K562 (cell line): ENCODE results near the gene FRMD4A. TPM values are rescaled to one million over a fixed set of nuclear protein-coding genes. Genes with fewer than 3 reads are reported as not detected.

Source experiments
- ATAC-seq: fragments of 200-7000 bp; cut with Tn5 transposase; 3 replicates; pipeline ENCODE4 v1.9.1; 2020; ENCODE audit warnings: moderate library complexity
- BruUV-seq: library from RNA; stranded (reverse); fragments of 400-500 nt; replicated peaks from 2 replicates; lab custom pipeline; 2021; lab: Mats Ljungman, UMichigan
- CTCF ChIA-PET: fragments of 300-600 bp; formaldehyde crosslinking; extraction: SDS; loops from one replicate; lab custom pipeline; 2021; ENCODE audit warnings: low intra/inter-chr PET ratio; lab: Yijun Ruan, JAX
- POLR2A ChIA-PET: fragments of 300-600, 350-650 bp; sonication (Branson Sonifier 250); formaldehyde crosslinking; extraction: SDS; loops from one replicate; lab custom pipeline; 2021; ENCODE audit warnings: antibody characterized with exemption, inconsistent platforms; lab: Yijun Ruan, JAX
- DNase-seq, 4 experiments: peaks; one replicate each; pipeline versions ENCODE4 v3.0.0 to v3.0.0-alpha.2; 2011 to 2018; ENCODE audit warnings: low spot score in 3 of 4, mixed read lengths in 3 of 4; ENCODE audit errors: extremely low read depth in 1 of 4
- FAIRE-seq: peaks from 2 replicates; lab custom pipeline; 2011; peaks lifted over from hg19 to GRCh38; lab: Jason Lieb, UNC
- H2AFZ ChIP-seq: 2 replicates; pipeline ENCODE4 v1.6.0; 2011; ENCODE audit warnings: low read depth, low read length, control low read depth, inconsistent platforms
- H3K27ac ChIP-seq: fragments of 200-600 bp; 3 replicates; pipeline ENCODE4 v1.8.0; 2011; ENCODE audit warnings: low read depth, mild to moderate bottlenecking, control low read depth, inconsistent platforms, low read length, moderate library complexity, mixed read lengths; ENCODE audit errors: extremely low read depth
- H3K27me3 ChIP-seq, 2 experiments: fragments of 300-600 bp in 1 of 2; 2 replicates in 1 of 2; 3 replicates in 1 of 2; pipeline versions ENCODE4 v1.6.0 to v1.8.0; 2011; ENCODE audit warnings: inconsistent platforms in 2 of 2, low read length in 2 of 2, mild to moderate bottlenecking in 1 of 2, mixed read lengths in 1 of 2, moderate library complexity in 1 of 2; ENCODE audit not compliant: control insufficient read depth in 2 of 2, insufficient read depth in 2 of 2
- H3K36me3 ChIP-seq: fragments of 300-600 bp; 3 replicates; pipeline ENCODE4 v1.8.0; 2011; ENCODE audit warnings: mild to moderate bottlenecking, low read length, inconsistent platforms; ENCODE audit not compliant: control insufficient read depth, insufficient read depth
- H3K4me1 ChIP-seq, 2 experiments: fragments of 200-600 bp in 1 of 2; replicated peaks in 1 of 2; 2 replicates in 1 of 2; 3 replicates in 1 of 2; pipeline versions ENCODE4 v1.5.1 to v1.8.0; 2011; ENCODE audit warnings: inconsistent platforms in 2 of 2, low read length in 2 of 2, mild to moderate bottlenecking in 1 of 2, mixed read lengths in 1 of 2, moderate library complexity in 1 of 2; ENCODE audit not compliant: control insufficient read depth in 2 of 2, insufficient read depth in 2 of 2
- H3K4me2 ChIP-seq: 2 replicates; pipeline ENCODE4 v1.6.1; 2011; ENCODE audit warnings: low read length, control low read depth, inconsistent platforms, mixed read lengths; ENCODE audit not compliant: insufficient read depth
- H3K4me3 ChIP-seq: fragments of 200-600 bp; sonication (generic), shearing (Covaris generic); 2 replicates; pipeline ENCODE4 v1.5.1; 2016; ENCODE audit warnings: control low read depth, inconsistent platforms
- H3K79me2 ChIP-seq: fragments of 200-600 bp; 3 replicates; pipeline ENCODE4 v1.8.0; 2011; ENCODE audit warnings: low read length, inconsistent platforms; ENCODE audit not compliant: control insufficient read depth, insufficient read depth
- H3K9ac ChIP-seq, 2 experiments: 2 replicates each; pipeline versions ENCODE4 v1.6.0 to v1.6.1; 2011; ENCODE audit warnings: low read depth in 2 of 2, low read length in 2 of 2, control low read depth in 1 of 2, inconsistent platforms in 1 of 2, mild to moderate bottlenecking in 1 of 2, mixed read lengths in 1 of 2; ENCODE audit not compliant: insufficient read depth in 1 of 2
- H3K9me1 ChIP-seq: one replicate; pipeline ENCODE4 v1.6.0; 2011; ENCODE audit warnings: inconsistent platforms, mild to moderate bottlenecking, low read length, moderate library complexity; ENCODE audit not compliant: control insufficient read depth, insufficient read depth
- H3K9me3 ChIP-seq: replicated peaks from 2 replicates; pipeline ENCODE4 v1.5.1; 2011; ENCODE audit warnings: low read depth, low read length, inconsistent platforms; ENCODE audit not compliant: control insufficient read depth, insufficient read depth
- H4K20me1 ChIP-seq: replicated peaks from 2 replicates; pipeline ENCODE4 v1.6.1; 2011; ENCODE audit warnings: low read length, inconsistent platforms, mixed read lengths; ENCODE audit not compliant: control insufficient read depth, insufficient read depth
- C11orf30 ChIP-seq: fragments of 450-650 bp; IDR thresholded peaks from 2 replicates; pipeline ENCODE4 v1.6.1; 2016; ENCODE audit warnings: low read depth, mild to moderate bottlenecking
- CHCHD3 ChIP-seq: fragments of 250-450 bp; sonication (Bioruptor Pico); IDR thresholded peaks from 2 replicates; pipeline ENCODE4 v2.1.2; 2022; ENCODE audit warnings: mild to moderate bottlenecking
- ELF4 ChIP-seq: fragments of 450-650 bp; formaldehyde crosslinking; IDR thresholded peaks from 2 replicates; pipeline ENCODE4 v1.4.0; 2022; ENCODE audit warnings: missing genetic modification characterization
- ERF ChIP-seq: fragments of 450-650 bp; formaldehyde crosslinking; IDR thresholded peaks from 2 replicates; pipeline ENCODE4 v1.4.0; 2020; ENCODE audit warnings: mild to moderate bottlenecking, mixed read lengths
- JUND ChIP-seq, 2 experiments: IDR thresholded peaks; 2 replicates in 1 of 2; 3 replicates in 1 of 2; pipeline ENCODE4 v1.6.1; 2011; ENCODE audit warnings: borderline replicate concordance in 2 of 2, low read depth in 2 of 2, low read length in 2 of 2, improper control_type of control experiment in 1 of 2, missing biosample characterization in 1 of 2, missing genetic modification characterization in 1 of 2, missing genetic modification reagents in 1 of 2
- KDM1A ChIP-seq, 2 experiments: fragments of 450-650 bp; IDR thresholded peaks; 2 replicates each; pipeline ENCODE4 v1.6.1; 2016; ENCODE audit warnings: mild to moderate bottlenecking in 2 of 2
- MAFG ChIP-seq: fragments of 450-650 bp; conservative IDR thresholded peaks from 2 replicates; pipeline ENCODE4 v1.6.1; 2016; ENCODE audit warnings: missing genetic modification characterization, missing compliant biosample characterization
- NFE2 ChIP-seq: IDR thresholded peaks from 2 replicates; pipeline ENCODE4 v1.6.1; 2014; ENCODE audit warnings: antibody characterized with exemption, low read depth
- PHF8 ChIP-seq: fragments of 200-600 bp; sonication (generic); IDR thresholded peaks from 2 replicates; pipeline ENCODE4 v1.6.1; 2012; ENCODE audit warnings: mixed run types, mild to moderate bottlenecking, inconsistent platforms, low read length, moderate library complexity, borderline replicate concordance
- PRMT5 ChIP-seq: sonication (generic); formaldehyde crosslinking; IDR thresholded peaks from 2 replicates; pipeline ENCODE4 v1.5.0; 2020; ENCODE audit warnings: missing genetic modification reagents
- RBM39 ChIP-seq: fragments of 200-400 bp; formaldehyde crosslinking; optimal IDR thresholded peaks from 2 replicates; pipeline ENCODE3; 2018; ENCODE audit warnings: low read depth, low read length
- RCOR1 ChIP-seq, 2 experiments: IDR thresholded peaks; 2 replicates each; pipeline ENCODE4 v1.6.1; 2012; ENCODE audit warnings: low read depth in 2 of 2, low read length in 2 of 2, borderline replicate concordance in 1 of 2, improper control_type of control experiment in 1 of 2
- ZNF3 ChIP-seq: fragments of 250-450 bp; sonication (Bioruptor Pico); IDR thresholded peaks from 2 replicates; pipeline ENCODE4 v1.5.0; 2021; ENCODE audit warnings: mild to moderate bottlenecking, moderate library complexity
- ZNF408 ChIP-seq: fragments of 250-450 bp; sonication (Bioruptor Pico); IDR thresholded peaks from 2 replicates; pipeline ENCODE4 v1.4.0; 2020; ENCODE audit warnings: low read depth, mild to moderate bottlenecking, moderate library complexity
- ZNF445 ChIP-seq: fragments of 250-450 bp; sonication (Bioruptor Pico); IDR thresholded peaks from 2 replicates; pipeline ENCODE4 v1.4.0; 2020; ENCODE audit warnings: low read depth, mild to moderate bottlenecking, moderate library complexity
- WGBS: fragments of 100-300 bp; shearing (Covaris generic); methylation state at CpG from one replicate; pipeline ENCODE4 v1.1.6; 2016; ENCODE audit warnings: low coverage, mixed read lengths; ENCODE audit not compliant: insufficient coverage; ENCODE audit errors: missing lambda C conversion rate; 5-methylcytosine and 5-hydroxymethylcytosine counted together
- in situ Hi-C: fragments of 300-500 bp; cut with MboI; formaldehyde crosslinking; loops from 4 replicates; pipeline ENCODE4 v1.15.0; 2018; ENCODE audit warnings: inconsistent platforms, mixed read lengths
- intact Hi-C: fragments of 100-400 bp; cut with micrococcal nuclease; formaldehyde crosslinking; loops from 2 replicates; pipeline ENCODE4 v1.14.2; 2022
- polyA plus RNA-seq, 8 experiments: library from polyadenylated mRNA; depleted of rRNA in 4 of 8; stranded (reverse) in 5 of 8; unstranded in 3 of 8; fragments of >200 nt; fragmentation: Nextera tagmentation in 2 of 8; fragmentation: Illumina TruSeq in 1 of 8; extraction: Ambion mirVana in 2 of 8; extraction: Trizol in 1 of 8; gene quantifications; 2 replicates each; pipeline versions ENCODE4 v1.2.1 to v1.2.3, GENCODE V29; 2011 to 2014; ENCODE audit warnings: inconsistent platforms in 1 of 8, missing spikeins in 1 of 8
- total RNA-seq, 7 experiments: library from RNA; depleted of rRNA in 6 of 7; stranded (reverse); fragments of >200 nt in 6 of 7; fragmentation: Illumina TruSeq in 2 of 7; extraction: Trizol in 2 of 7; gene quantifications; 2 replicates each; pipeline versions ENCODE4 v1.2.1 to v1.2.3, GENCODE V29; 2011 to 2021; ENCODE audit warnings: low replicate concordance in 1 of 7

The FRMD4A gene
- total and polyA plus RNA-seq, 9 of the 15 experiments (the other 6 are each of a cell fraction or from before 2014, with no cell fraction given), result 0.80 to 5.2 (median 3.0) TPM

DNA sequence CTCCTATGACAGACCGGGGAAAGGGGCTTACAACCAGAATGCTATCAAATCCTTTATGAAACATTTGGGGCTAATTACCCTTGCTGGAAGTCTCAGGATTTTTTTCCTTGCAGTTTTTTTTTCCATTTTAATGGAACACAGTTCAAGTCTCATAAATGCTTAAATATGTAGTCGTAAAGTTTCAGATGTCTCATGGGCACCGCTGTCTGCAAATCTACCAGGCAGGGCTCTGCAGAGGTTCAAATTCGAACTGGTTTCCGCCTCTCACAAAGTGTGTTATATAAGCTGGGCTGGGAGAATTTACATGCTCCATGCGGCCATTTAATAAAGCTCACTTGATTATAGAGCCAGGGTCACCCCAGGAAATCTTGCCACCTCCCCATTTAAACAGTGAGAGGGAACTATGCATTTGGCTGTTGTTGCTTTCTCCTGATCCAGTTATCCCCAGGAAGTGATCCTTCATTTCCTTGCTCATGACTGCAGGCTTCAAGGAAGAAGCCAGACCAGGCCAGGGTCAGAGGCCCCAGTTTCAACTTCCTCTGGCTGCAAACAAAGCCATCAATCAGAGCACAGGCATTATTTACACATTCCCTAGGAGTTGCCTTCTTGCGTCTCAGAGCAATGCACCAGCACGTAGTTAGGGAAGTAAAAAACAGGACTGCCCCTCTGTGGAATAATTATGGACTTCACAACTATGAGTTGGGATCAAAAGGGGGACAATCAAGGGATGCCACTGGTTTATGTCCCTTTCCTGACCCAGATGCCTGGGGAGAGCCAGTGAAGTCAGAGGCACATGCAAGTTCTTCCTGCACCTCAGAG is 385.1 kb downstream of the FRMD4A start (continued):
- TF ChIP-seq RBM39 (no peak), MAFG (tag) (no peak), ZNF3 (CRISPR knock-in tag) (no peak), PHF8 (no peak)

DNA sequence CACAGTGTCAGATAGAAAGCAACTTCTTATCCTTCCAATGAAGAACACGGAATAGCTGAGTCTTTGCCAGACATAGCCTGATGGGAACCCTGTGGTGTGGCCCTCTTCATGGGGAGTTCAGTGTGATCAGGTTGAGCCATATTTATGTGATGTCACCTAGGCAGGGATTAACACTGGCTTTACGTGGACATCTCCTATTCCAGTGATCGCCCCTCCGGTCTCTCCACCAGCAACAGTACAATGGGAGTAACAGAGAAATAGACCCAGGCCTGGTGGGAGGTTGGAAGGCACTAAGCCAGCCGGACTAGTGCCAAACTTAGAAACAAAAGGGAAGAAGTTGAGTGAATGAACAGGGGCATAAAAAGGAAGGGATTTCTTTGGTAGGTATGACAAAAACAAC is 385.9 kb downstream of the FRMD4A start:
- intact Hi-C loops, result no loop called here
- in situ Hi-C loops, result no loop called here
- CTCF ChIA-PET, result no interaction called here
- BruUV-seq, result no TSS peak
- no peak overlapping the region for H3K4me3 ChIP-seq
- H3K9me1 ChIP-seq, result peaks cover 2% of the 10 kb centered on the region
- WGBS, result 0% methylated on average over 5 of the region's 5 CpGs
- no peaks in the 10 kb centered on the region for H3K79me2 ChIP-seq
- no peak for DNase-seq
- H4K20me1 ChIP-seq, result no peaks in the 10 kb centered on the region
- H2AFZ ChIP-seq, result no peak overlapping the region
- no peak overlapping the region for H3K9ac ChIP-seq
- no peak for FAIRE-seq
- ATAC-seq, result no peak
- no peaks in the 10 kb centered on the region for H3K4me1 ChIP-seq
- TF ChIP-seq KDM1A (IDR thresholded peaks at IDR 0.05), result no peak
- no peak for TF ChIP-seq ERF (CRISPR knock-in tag)
- no peak for TF ChIP-seq NFE2
- no peak for TF ChIP-seq PRMT5 (CRISPR knock-in tag)
- TF ChIP-seq CHCHD3 (CRISPR knock-in tag), result no peak
- no peak for TF ChIP-seq ZNF408 (CRISPR knock-in tag)
- no peak for TF ChIP-seq JUND (IDR thresholded peaks at IDR 0.05; ENCODE audit: borderline replicate concordance, low read depth, low read length)
- no peak for TF ChIP-seq JUND (tag; IDR thresholded peaks at IDR 0.05; ENCODE audit: borderline replicate concordance, low read depth, low read length)
- TF ChIP-seq RCOR1 (IDR thresholded peaks at IDR 0.05; ENCODE audit: borderline replicate concordance in 1 of 2, low read depth in 2 of 2, low read length in 2 of 2), result no peak
- TF ChIP-seq C11orf30, result no peak
- TF ChIP-seq ZNF445 (CRISPR knock-in tag), result no peak
- TF ChIP-seq ELF4, result no peak
- H3K9me3 ChIP-seq, result no peaks in the 10 kb centered on the region
- no peak overlapping the region for H3K27ac ChIP-seq
- H3K4me2 ChIP-seq, result no peak overlapping the region
- 0 out of 5 replicates have a peak, but pooled peaks cover 0 to 9% of the 10 kb centered on the region in 2 experiments for H3K27me3 ChIP-seq
- no peaks in the 10 kb centered on the region for H3K36me3 ChIP-seq
- POLR2A ChIA-PET, result no interaction called here
